ENCODE results near the gene SIRPA.
"Not testable (repeated sequence)": the region's sequence is repeated elsewhere in the genome, so short reads cannot be mapped to it uniquely, and the experiment has no call there.

The SIRPA gene

DNA sequence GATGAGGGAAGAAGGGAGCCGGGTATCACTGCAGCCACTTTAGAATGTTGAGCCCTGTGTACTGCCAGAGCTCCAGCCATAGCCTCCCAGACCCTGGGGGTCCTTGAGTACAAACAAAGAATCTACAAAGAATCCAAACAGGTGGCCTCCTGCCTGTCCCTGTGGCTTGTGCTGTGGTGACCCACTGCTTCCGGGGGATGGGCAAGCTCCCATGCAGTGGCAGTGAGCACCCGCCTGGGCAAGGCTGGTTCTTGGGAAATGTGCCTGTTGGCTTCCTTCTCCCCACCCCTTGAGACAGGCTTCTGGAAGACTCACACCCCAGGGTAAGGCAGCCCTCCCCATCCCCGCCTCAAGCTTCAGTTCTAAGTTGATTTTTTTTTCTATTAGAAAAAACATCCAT, 13.9 kb downstream of the SIRPA start:
- DNase-seq = no peak

DNA sequence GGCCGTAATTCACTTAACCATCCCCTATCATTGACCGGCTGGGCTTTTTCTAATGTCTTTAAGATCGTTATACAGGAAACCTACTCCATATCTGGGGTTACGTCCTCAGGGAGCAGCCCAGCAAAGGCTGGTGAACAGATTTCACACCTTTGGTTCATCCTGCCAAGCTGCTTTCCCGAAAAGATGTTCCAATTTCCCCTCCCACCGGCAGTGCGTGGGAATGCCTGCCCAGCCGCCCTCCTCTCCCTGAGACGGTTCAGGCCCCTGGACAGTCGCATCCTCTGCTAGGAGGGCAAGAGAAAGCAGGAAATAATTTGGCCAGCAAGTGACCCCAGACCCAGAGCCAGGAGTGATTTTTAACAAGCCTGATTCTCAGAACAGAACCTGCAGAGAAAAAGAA, 16.3 kb downstream of the SIRPA start:
- DNase-seq = no peak

DNA sequence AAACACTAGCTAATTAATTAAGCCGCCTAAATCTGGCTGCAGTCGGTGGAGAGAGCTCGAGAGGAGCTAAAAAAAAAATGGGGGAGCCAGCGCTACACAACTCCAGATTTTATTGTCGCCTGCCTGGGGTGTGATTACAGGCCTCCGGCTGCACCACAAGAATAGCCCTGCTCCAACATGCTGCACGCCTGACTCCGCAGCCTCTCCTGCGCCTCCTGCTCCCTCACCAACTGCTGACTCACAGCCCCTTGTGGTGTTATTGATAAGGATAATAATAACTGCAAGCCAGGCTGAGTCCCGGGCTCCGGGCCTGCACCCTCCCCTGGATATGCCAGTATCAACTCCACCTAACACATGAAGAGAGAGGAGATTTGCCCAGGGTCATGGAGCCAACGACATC, 16.8 kb downstream of the SIRPA start:
- no peak for DNase-seq

GRCh38 chr20:1912646-1913045, 17.4 kb downstream of the SIRPA start:
- no peak for DNase-seq

GRCh38 chr20:1915233-1915632, 20.0 kb downstream of the SIRPA start:
- not testable (repeated sequence) for DNase-seq

DNA sequence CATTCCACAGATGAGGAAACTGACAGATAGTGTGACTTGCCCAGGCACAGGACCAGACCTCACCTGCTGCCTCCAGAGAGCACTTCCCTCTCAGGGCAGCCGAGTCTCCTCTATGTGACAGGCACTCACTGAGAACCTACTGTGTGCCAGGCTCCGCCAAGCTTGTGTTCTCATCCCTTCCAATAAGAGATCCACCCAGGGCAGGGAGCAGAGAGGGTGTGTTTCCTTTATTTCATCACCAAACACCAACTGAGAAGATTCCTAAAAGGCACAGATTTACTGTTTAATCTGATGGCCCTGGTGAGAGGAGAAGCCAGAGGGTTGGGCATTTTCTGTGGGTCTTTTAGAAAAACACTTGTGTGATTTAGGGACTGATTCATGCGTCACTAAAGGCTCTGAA, 20.5 kb downstream of the SIRPA start:
- DNase-seq = no peak

DNA sequence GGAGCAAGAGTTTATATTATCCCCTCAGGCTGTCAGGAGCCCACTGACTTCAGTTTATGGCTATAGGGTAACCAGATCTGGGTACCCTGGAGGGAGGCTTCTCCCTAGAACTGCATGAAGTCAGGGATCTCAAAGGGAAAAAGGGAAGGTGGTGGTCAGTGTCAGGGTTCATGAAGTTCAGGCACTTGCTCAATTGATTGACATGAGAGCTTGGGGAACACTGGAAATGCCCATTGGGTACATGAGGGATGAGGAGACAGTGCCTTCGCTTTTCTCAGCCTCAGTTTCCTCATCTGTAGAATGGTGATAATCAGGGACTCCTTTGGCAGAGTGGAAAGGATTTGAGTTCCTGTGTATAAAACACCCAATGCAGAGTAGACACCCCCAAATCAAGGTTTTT, 22.6 kb downstream of the SIRPA start:
- no peak for DNase-seq

DNA sequence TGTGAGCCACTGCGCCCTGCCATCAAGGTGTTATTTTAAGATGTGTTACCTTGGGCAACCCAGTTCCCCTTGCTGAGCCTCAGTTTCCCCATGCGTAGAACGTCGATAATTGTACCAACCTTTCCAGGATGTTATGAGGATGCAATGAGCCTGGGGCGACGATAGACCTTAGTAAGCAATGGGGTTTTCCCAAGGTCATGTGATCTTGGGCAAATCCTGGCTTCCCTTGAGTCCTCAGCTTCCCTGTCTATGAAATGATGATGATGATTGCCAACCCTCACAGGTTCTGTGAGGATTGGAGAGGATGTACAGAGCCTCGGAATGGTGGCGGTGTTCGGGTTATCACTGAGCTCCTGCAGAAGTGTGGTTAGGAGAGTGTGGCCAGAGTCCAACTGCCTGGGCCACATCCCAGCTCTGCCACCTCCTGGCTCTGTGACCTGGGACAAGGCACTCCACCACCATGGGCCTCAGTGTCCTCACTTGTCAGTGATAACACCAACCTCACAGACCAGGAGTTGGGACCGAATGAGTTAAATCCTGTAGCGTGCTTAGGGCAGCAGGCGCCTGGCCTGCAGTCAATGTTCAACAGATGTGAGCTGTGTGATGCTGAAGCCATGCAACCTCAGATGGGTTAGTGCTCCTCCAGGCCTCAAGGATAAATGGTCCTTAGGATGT, 23.4 kb downstream of the SIRPA start:
- no peak for DNase-seq

- DNase-seq = no peak
Measured at GRCh38 chr20:1920252-1920651, 25.0 kb downstream of the SIRPA start.

GRCh38 chr20:1920826-1921225, 25.6 kb downstream of the SIRPA start:
- no peak for DNase-seq

DNA sequence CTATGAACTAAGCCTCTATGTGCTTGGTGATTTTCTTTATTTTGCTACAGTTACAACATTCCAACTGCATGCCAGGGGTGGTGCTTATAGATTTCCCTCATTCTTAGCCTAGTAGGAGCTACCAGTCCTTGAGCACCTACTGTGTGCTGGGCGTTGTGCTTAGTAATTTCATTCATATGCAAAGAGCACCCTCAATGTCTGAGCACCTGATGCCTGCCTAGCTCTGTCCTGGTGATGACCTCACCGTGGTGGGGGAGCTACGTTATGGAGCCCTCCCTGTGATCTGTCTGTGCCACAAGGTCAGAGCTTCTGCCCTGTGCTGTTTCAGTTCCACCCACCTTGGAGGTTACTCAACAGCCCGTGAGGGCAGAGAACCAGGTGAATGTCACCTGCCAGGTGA, 26.8 kb downstream of the SIRPA start:
- not testable (repeated sequence) for DNase-seq

GRCh38 chr20:1922786-1923185, 27.6 kb downstream of the SIRPA start:
- no peak for DNase-seq

DNA sequence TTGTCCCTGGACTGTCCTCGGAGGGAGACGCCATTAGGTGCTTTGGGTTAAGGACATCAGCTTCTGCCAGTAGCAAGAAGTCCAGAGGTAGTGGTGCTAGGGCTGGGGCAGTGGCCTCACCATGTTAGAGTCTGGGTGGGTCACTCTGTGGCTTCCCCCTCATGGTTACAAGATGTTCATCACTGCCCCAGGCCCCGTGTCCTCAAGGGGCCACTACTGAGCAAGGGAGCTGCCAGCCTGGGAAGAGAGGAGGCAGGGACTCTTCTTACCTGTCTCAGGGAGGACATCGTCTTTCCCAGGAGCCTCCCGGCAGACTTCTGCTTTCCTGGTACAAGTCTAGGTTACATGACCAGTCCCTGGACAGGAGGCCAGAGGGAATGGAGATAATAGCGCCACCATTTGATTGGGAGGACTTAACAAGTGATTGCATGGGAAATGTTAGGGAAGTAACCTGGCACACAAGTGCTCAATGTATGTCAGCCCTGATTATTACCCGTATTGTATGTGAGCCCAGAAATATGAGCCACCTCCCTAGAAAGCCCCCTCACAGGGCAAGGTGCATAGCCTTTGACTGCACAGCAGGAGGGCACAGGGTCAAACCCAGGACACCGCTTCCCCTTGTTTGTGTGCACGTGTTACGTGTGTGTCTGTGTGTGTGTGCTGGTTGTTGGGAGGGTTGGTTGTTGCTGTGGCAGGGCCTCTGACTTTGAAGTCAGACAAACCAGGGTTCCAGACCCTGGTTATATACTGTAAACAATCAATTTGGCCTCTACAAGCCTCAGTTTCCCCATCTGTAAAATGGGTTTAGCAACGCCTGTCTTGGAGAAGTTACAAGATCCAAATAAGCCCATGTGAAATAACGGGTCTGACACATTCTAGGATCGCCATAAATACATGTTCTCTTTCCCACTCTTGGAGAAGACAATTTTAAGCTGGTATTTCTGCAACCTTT, 30.0 kb downstream of the SIRPA start:
- no peak for DNase-seq

DNA sequence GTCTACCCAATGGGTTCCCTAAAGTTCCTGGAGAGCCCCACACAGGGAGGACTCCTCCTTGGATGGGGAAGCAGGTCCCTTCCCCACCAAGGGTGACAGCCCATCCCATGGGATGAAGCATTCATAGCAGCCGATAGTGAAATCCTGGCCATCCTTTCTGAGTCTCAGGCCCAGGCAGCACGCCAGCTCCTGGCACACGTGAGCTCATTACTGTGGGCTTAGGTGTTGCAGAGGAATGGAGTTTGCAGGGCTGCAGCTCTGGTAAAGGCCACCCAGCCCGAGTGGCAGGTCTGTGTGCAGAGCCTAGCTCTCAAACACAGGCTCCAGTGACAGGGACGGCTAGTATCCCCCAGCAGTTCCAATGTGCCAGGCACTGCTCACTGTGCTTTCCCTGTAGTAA, 31.0 kb downstream of the SIRPA start:
- DNase-seq = no peak

GRCh38 chr20:1927217-1927616, 32.0 kb downstream of the SIRPA start:
- DNase-seq = no peak

GRCh38 chr20:1928154-1928553, 32.9 kb downstream of the SIRPA start:
- DNase-seq = no peak

DNA sequence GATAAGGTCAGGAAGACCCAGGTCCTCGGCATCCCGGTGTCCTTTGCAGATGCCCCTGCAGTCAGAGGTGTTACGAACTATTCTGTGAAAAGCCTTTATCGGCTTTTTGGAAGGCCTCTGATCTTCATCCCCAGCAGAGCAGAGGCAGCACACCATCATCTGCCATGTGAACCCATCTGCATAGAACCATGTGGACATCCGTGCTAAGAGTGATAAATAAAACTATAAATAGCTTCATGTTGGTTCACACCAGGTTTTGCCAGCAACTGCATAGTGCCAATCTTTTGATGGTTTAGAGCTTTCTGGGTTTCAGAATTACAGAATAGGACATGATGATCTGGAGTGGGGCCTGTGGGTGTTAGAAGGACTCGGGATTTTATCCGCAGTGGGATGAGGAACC, 33.6 kb downstream of the SIRPA start:
- no peak for DNase-seq

- no peak for DNase-seq
Measured at GRCh38 chr20:1929460-1929859, 34.3 kb downstream of the SIRPA start.

DNA sequence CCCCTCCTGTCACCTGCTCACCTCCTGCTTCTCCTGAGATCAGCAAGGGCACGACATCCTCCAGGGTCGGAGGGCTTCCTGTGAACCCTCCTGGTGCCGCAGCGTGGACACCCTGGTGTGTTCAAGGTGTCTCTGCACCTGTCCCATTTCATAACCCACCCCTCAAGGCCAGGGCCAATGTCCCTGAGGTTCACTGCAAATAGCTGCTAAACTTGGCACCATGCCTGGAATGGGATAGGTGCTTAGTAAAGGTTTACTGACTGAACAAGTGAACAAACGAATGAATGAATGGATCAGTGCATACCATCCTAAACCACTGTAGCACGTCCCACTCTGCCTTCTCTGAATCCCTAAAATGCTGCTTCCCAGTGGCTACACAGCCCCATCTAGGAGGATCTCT, 35.0 kb downstream of the SIRPA start:
- no peak for DNase-seq

- no peak for DNase-seq
Measured at GRCh38 chr20:1931830-1932229, 36.6 kb downstream of the SIRPA start.

- DNase-seq = no peak
Measured at GRCh38 chr20:1932971-1933370, 37.8 kb downstream of the SIRPA start.

DNA sequence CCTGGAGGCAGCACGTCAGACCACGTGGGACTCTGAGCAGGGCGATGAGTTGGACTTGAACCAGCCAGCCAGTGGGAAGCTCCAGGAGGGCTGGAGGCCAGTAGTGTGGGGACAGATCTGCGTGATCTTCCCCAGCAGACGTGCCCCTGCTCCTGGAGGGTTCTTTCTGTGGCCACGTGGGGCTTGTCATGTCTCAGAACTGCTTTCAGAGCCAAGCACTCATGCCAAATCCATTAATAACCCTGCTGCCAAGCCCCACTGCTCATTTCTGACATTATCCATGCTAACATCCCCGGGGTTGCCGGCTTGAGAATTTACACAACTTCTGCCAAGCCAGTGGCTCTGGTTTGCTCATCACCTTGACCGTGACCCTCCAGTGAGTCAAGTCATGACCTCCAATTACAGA, 38.3 kb downstream of the SIRPA start:
- no peak for DNase-seq

- DNase-seq = no peak
Measured at GRCh38 chr20:1934156-1934555, 38.9 kb downstream of the SIRPA start.

All from NCI-H748 treated with DMSO at 0.1 percent for 48 hours (cell line).